ENCODE measurements around the gene PGAM5.

GRCh38 chr12:132672678-132673077 is 38.0 kb upstream of the PGAM5 start:
- no peak for TF ChIP-seq EZH2 (IDR thresholded peaks at IDR 0.05; ENCODE audit: borderline replicate concordance, low read depth, low read length, poor library complexity, severe bottlenecking)
- TF ChIP-seq, protein P1, sequence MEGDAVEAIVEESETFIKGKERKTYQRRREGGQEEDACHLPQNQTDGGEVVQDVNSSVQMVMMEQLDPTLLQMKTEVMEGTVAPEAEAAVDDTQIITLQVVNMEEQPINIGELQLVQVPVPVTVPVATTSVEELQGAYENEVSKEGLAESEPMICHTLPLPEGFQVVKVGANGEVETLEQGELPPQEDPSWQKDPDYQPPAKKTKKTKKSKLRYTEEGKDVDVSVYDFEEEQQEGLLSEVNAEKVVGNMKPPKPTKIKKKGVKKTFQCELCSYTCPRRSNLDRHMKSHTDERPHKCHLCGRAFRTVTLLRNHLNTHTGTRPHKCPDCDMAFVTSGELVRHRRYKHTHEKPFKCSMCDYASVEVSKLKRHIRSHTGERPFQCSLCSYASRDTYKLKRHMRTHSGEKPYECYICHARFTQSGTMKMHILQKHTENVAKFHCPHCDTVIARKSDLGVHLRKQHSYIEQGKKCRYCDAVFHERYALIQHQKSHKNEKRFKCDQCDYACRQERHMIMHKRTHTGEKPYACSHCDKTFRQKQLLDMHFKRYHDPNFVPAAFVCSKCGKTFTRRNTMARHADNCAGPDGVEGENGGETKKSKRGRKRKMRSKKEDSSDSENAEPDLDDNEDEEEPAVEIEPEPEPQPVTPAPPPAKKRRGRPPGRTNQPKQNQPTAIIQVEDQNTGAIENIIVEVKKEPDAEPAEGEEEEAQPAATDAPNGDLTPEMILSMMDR (conservative IDR thresholded peaks at IDR 0.05; ENCODE audit: low read depth, low read length), result no peak

All from A673 (cell line).